ENCODE results near the gene CGNL1.

Gene CGNL1

DNA sequence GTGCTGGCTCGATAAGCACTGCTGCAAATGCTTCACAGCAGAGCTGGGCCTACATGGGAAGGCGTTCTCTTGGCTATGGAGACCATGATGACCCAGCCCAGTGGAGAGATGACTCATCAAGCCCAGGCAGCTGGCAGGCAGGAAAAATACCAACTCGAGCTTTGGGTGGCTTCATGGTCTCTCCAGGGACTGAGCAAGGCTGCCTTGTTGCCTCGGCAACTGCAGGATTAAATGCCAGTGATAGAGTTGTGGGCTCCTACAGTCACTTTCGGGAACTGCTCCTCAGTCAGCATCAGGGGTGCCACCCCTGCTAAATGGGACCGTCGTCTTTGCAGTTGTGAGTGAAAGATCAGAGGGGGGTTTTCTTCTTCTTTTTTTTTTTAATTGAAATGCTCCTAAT is 160.8 kb downstream of the CGNL1 start:
- TF ChIP-seq, protein P1, sequence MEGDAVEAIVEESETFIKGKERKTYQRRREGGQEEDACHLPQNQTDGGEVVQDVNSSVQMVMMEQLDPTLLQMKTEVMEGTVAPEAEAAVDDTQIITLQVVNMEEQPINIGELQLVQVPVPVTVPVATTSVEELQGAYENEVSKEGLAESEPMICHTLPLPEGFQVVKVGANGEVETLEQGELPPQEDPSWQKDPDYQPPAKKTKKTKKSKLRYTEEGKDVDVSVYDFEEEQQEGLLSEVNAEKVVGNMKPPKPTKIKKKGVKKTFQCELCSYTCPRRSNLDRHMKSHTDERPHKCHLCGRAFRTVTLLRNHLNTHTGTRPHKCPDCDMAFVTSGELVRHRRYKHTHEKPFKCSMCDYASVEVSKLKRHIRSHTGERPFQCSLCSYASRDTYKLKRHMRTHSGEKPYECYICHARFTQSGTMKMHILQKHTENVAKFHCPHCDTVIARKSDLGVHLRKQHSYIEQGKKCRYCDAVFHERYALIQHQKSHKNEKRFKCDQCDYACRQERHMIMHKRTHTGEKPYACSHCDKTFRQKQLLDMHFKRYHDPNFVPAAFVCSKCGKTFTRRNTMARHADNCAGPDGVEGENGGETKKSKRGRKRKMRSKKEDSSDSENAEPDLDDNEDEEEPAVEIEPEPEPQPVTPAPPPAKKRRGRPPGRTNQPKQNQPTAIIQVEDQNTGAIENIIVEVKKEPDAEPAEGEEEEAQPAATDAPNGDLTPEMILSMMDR (IDR thresholded peaks at IDR 0.05; ENCODE audit: insufficient read depth, low read depth, low read length, missing control alignments): no peak
- DNase-seq (ENCODE audit: low read depth): peak; percentile 37
- no peak overlapping the region for H3K4me3 ChIP-seq (ENCODE audit: low read length)

GRCh38 chr15:57537488-57538264 is 161.4 kb downstream of the CGNL1 start:
- DNase-seq (ENCODE audit: low read depth): no peak
- no peak overlapping the region for H3K4me3 ChIP-seq (ENCODE audit: low read length)
- TF ChIP-seq, protein P1 (IDR thresholded peaks at IDR 0.05; ENCODE audit: insufficient read depth, low read depth, low read length, missing control alignments): no peak

- no peak overlapping the region for H3K4me3 ChIP-seq (ENCODE audit: low read length)
- TF ChIP-seq, protein P1 (IDR thresholded peaks at IDR 0.05; ENCODE audit: insufficient read depth, low read depth, low read length, missing control alignments): no peak
- DNase-seq (ENCODE audit: low read depth): no peak
Measured at GRCh38 chr15:57538265-57538529, 161.9 kb downstream of the CGNL1 start.

- no peak for DNase-seq (ENCODE audit: low read depth)
- no peak overlapping the region for H3K4me3 ChIP-seq (ENCODE audit: low read length)
- TF ChIP-seq, protein P1 (IDR thresholded peaks at IDR 0.05; ENCODE audit: insufficient read depth, low read depth, low read length, missing control alignments): no peak
Measured at GRCh38 chr15:57538821-57539220, 162.5 kb downstream of the CGNL1 start.

GRCh38 chr15:57540211-57540610 is 163.9 kb downstream of the CGNL1 start:
- TF ChIP-seq, protein P1 (IDR thresholded peaks at IDR 0.05; ENCODE audit: insufficient read depth, low read depth, low read length, missing control alignments): no peak
- no peak overlapping the region for H3K4me3 ChIP-seq (ENCODE audit: low read length)
- DNase-seq (ENCODE audit: low read depth): peak; percentile 13

GRCh38 chr15:57540736-57541135 is 164.4 kb downstream of the CGNL1 start:
- TF ChIP-seq, protein P1 (IDR thresholded peaks at IDR 0.05; ENCODE audit: insufficient read depth, low read depth, low read length, missing control alignments): no peak
- no peak overlapping the region for H3K4me3 ChIP-seq (ENCODE audit: low read length)
- no peak for DNase-seq (ENCODE audit: low read depth)

DNA sequence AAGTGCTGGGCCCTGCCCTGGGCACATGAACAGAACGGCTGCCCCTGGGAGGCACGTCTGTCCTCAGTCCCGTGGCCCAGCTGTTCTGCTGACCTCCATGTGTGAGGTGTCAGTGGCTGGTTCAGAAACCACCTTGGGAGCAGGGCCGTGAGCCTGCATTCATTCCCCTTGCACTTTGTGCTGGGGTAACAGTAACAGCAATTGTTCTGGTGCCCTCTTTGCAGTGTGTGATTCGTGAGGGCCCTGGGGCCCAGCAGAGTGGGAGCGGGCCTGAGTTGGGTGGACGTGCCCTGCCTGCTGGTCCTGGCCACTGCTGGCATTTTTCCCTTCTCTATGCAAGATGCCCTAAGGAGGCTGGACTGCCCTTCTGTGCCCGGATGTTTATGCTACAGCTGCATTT is 165.0 kb downstream of the CGNL1 start:
- DNase-seq (ENCODE audit: low read depth): no peak
- H3K4me3 ChIP-seq (ENCODE audit: low read length): no peak overlapping the region
- TF ChIP-seq, protein P1 (IDR thresholded peaks at IDR 0.05; ENCODE audit: insufficient read depth, low read depth, low read length, missing control alignments): no peak
